SU-DHL-6 (cell line): Measurements from ENCODE around the gene C7.

ENCODE experiments used
- H2AFZ ChIP-seq: fragments of 200-600 bp; sonication (generic); 2 replicates; pipeline ENCODE4 v1.6.1; 2014; ENCODE audit warnings: low read depth, mild to moderate bottlenecking, moderate library complexity, mixed read lengths, antibody characterized with exemption, low read length; ENCODE audit not compliant: severe bottlenecking
- H3F3A ChIP-seq: fragments of 200-600 bp; shearing (Covaris generic); 2 replicates; pipeline ENCODE4 v1.6.0; 2016; ENCODE audit warnings: antibody characterized with exemption, mild to moderate bottlenecking; ENCODE audit not compliant: insufficient read depth
- H3K27ac ChIP-seq: fragments of 200-600 bp; sonication (generic); 2 replicates; pipeline ENCODE4 v1.5.1; 2016; ENCODE audit warnings: low read depth, mild to moderate bottlenecking, low read length, moderate library complexity, mixed read lengths
- H3K27me3 ChIP-seq: fragments of 200-600 bp; sonication (generic), shearing (Covaris generic); 2 replicates; pipeline ENCODE4 v1.6.0; 2014; ENCODE audit warnings: mild to moderate bottlenecking, low read length
- H3K36me3 ChIP-seq: fragments of 200-600 bp; sonication (generic); 2 replicates; pipeline ENCODE4 v1.6.1; 2014; ENCODE audit warnings: mild to moderate bottlenecking, low read length, mixed read lengths
- H3K4me2 ChIP-seq: fragments of 300-600, 200-600 bp; shearing (Covaris generic), sonication (generic); 2 replicates; pipeline ENCODE4 v1.6.0; 2014; ENCODE audit warnings: low read length, low read depth, mild to moderate bottlenecking; ENCODE audit not compliant: poor library complexity, severe bottlenecking
- H3K4me3 ChIP-seq: fragments of 200-600 bp; sonication (generic); 2 replicates; pipeline ENCODE4 v1.5.1; 2014; ENCODE audit warnings: antibody characterized with exemption, low read length, mild to moderate bottlenecking, mixed read lengths; ENCODE audit not compliant: insufficient read depth, poor library complexity, severe bottlenecking
- H3K79me2 ChIP-seq: fragments of 200-600 bp; sonication (generic); 2 replicates; pipeline ENCODE4 v1.6.1; 2014; ENCODE audit warnings: mild to moderate bottlenecking, low read length, moderate library complexity; ENCODE audit not compliant: insufficient read depth
- H3K9ac ChIP-seq: fragments of 200-600 bp; sonication (generic); 2 replicates; pipeline ENCODE4 v1.7.0; 2014; ENCODE audit warnings: mild to moderate bottlenecking, low read length
- H3K9me2 ChIP-seq: fragments of 200-600 bp; sonication (generic); replicated peaks from 2 replicates; pipeline ENCODE4 v1.6.1; 2014; ENCODE audit warnings: low read length; ENCODE audit not compliant: insufficient read depth
- H3K9me3 ChIP-seq: fragments of 200-600 bp; sonication (generic); 2 replicates; pipeline ENCODE4 v1.6.1; 2014; ENCODE audit warnings: low read length, mixed read lengths; ENCODE audit not compliant: insufficient read depth
- H4K20me1 ChIP-seq: fragments of 200-600 bp; sonication (generic); 2 replicates; pipeline ENCODE4 v1.6.1; 2014; ENCODE audit warnings: low read depth, mild to moderate bottlenecking, antibody characterized with exemption, low read length, moderate library complexity, mixed read lengths
- EZH2phosphoT487 ChIP-seq: fragments of 200-600 bp; sonication (generic), shearing (Covaris generic); conservative IDR thresholded peaks from 2 replicates; pipeline ENCODE4 v1.6.1; 2018; ENCODE audit warnings: mild to moderate bottlenecking, antibody characterized with exemption, low read length, moderate library complexity, mixed read lengths
- TF ChIP-seq, protein P1 (sequence below): fragments of 200-600 bp; sonication (generic); IDR thresholded peaks from one replicate; pipeline ENCODE4 v1.5.1; 2017; ENCODE audit warnings: antibody characterized with exemption, mild to moderate bottlenecking, low read length, moderate library complexity; ENCODE audit not compliant: insufficient read depth, poor library complexity, severe bottlenecking

The C7 gene

DNA sequence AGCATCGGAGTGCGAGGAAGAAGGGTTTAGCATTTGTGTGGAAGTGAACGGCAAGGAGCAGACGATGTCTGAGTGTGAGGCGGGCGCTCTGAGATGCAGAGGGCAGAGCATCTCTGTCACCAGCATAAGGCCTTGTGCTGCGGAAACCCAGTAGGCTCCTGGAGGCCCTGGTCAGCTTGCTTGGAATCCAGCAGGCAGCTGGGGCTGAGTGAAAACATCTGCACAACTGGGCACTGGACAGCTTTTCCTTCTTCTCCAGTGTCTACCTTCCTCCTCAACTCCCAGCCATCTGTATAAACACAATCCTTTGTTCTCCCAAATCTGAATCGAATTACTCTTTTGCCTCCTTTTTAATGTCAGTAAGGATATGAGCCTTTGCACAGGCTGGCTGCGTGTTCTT lies 72.1 kb downstream of the C7 start:
- H3K9ac ChIP-seq: no peak overlapping the region
- TF ChIP-seq, protein P1, sequence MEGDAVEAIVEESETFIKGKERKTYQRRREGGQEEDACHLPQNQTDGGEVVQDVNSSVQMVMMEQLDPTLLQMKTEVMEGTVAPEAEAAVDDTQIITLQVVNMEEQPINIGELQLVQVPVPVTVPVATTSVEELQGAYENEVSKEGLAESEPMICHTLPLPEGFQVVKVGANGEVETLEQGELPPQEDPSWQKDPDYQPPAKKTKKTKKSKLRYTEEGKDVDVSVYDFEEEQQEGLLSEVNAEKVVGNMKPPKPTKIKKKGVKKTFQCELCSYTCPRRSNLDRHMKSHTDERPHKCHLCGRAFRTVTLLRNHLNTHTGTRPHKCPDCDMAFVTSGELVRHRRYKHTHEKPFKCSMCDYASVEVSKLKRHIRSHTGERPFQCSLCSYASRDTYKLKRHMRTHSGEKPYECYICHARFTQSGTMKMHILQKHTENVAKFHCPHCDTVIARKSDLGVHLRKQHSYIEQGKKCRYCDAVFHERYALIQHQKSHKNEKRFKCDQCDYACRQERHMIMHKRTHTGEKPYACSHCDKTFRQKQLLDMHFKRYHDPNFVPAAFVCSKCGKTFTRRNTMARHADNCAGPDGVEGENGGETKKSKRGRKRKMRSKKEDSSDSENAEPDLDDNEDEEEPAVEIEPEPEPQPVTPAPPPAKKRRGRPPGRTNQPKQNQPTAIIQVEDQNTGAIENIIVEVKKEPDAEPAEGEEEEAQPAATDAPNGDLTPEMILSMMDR: no peak
- TF ChIP-seq EZH2phosphoT487: no peak
- H2AFZ ChIP-seq: no peak overlapping the region
- H3K79me2 ChIP-seq: no peaks in the 10 kb centered on the region
- H3K36me3 ChIP-seq: no peaks in the 10 kb centered on the region
- no peaks in the 10 kb centered on the region for H3K9me3 ChIP-seq
- H3F3A ChIP-seq: no peaks in the 10 kb centered on the region
- H3K27me3 ChIP-seq: no peaks in the 10 kb centered on the region
- H4K20me1 ChIP-seq: no peaks in the 10 kb centered on the region
- H3K9me2 ChIP-seq: no peaks in the 10 kb centered on the region
- H3K4me2 ChIP-seq: no peak overlapping the region
- H3K4me3 ChIP-seq: no peak overlapping the region
- H3K27ac ChIP-seq: no peak overlapping the region

DNA sequence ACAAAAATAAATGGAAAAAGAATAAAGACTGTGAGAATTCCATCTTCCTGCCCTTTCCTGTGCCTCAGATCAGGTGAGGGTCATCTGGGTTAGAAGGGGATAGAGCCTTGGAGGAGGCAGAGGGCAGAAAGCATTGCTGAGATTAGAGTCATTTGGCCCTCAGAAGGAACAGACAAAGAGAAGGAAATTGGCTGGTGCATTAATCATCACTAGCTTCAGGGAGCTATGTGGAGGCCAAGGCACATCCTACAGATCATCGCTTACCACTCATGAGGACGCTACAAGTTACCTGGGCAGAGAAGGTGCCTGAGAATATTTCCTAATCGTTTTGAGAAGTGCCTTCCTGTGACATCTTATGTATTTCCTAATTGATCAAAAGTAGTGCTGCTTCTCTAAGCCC lies 74.5 kb downstream of the C7 start:
- Histone ChIP-seq H2AFZ (no peak overlapping the region), H3K4me3 (no peak overlapping the region), H3K9ac (no peak overlapping the region), H4K20me1 (no peaks in the 10 kb centered on the region), H3K4me2 (no peak overlapping the region), H3K79me2 (no peaks in the 10 kb centered on the region), H3K9me3 (no peaks in the 10 kb centered on the region), H3F3A (no peaks in the 10 kb centered on the region), H3K9me2 (no peaks in the 10 kb centered on the region), H3K36me3 (no peaks in the 10 kb centered on the region), H3K27me3 (no peaks in the 10 kb centered on the region), H3K27ac (no peak overlapping the region)
- TF ChIP-seq, protein P1: no peak
- no peak for TF ChIP-seq EZH2phosphoT487

DNA sequence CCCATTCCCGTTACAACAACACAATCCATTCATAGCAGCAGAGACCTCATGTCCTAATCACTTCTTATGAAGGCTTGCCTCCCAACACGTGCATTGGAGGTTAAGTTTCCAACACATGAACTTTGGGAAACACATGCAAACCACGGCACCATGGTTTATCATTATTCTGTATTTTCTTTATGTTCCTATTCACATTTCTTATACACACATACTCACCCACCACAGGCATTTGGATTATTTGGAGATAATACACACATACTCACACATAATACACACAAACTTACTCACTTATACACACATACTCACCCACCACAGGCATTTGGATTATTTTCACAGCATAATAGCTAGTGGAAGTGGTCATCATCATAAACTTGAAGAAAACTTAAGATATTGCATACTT lies 75.6 kb downstream of the C7 start:
- Histone ChIP-seq H3K9ac (no peak overlapping the region), H3K27ac (no peak overlapping the region), H3K27me3 (no peaks in the 10 kb centered on the region), H3K9me2 (no peaks in the 10 kb centered on the region), H4K20me1 (no peaks in the 10 kb centered on the region), H3K79me2 (no peaks in the 10 kb centered on the region), H3K4me2 (no peak overlapping the region), H3K4me3 (no peak overlapping the region), H3F3A (no peaks in the 10 kb centered on the region), H2AFZ (no peak overlapping the region), H3K36me3 (no peaks in the 10 kb centered on the region), H3K9me3 (no peaks in the 10 kb centered on the region)
- no peak for TF ChIP-seq EZH2phosphoT487
- TF ChIP-seq, protein P1: no peak

DNA sequence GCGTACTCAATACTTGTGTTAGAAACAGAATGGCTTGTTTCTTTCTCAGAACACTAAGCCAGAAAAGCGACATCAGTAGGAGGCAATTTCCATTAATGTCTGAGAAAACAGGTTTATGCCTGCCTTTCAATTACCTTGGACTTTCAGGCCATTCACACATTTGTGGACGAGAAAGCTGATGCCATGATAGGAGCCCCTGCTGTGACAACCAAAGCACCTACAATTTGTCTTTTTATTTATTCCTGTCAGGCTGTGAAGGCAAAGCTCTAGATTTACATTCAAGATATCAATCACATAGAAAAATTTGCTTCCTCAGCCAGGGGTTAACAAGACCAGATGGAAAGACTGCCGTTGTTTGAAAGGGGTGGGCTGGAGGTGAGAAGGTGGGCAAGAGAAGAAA lies 76.2 kb downstream of the C7 start:
- Histone ChIP-seq H3K9me3 (no peaks in the 10 kb centered on the region), H3K9me2 (no peaks in the 10 kb centered on the region), H3K27me3 (no peaks in the 10 kb centered on the region), H3K9ac (no peak overlapping the region), H3K27ac (no peak overlapping the region), H3K4me2 (no peak overlapping the region), H3K36me3 (no peaks in the 10 kb centered on the region), H2AFZ (no peak overlapping the region), H3K79me2 (no peaks in the 10 kb centered on the region), H3F3A (no peaks in the 10 kb centered on the region), H4K20me1 (no peaks in the 10 kb centered on the region), H3K4me3 (no peak overlapping the region)
- no peak for TF ChIP-seq EZH2phosphoT487
- TF ChIP-seq, protein P1: no peak
